ENCODE results near the gene NDUFAF2.
A peak's percentile ranks its signal among the peaks of the same experiment; 100 is the strongest.

DNA sequence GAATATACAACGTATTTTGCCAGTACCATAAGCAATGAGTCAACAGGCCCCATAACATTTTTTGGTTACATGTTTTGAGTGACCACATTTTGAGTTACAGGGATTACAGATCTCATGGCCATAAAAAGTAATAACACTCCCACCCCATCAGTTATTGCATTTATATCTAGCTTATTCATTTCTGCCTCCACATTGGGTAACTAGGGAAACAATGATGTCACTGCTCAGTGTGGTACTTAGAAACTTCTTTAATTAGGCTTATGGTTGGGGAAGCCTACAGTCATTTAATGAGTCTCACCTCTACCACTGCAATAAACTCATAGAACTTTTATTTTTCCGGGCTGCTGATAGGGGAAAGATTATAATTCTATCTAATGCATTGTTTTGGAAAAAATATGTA, 257.2 kb downstream of the NDUFAF2 start:
- TF ChIP-seq, protein P1, sequence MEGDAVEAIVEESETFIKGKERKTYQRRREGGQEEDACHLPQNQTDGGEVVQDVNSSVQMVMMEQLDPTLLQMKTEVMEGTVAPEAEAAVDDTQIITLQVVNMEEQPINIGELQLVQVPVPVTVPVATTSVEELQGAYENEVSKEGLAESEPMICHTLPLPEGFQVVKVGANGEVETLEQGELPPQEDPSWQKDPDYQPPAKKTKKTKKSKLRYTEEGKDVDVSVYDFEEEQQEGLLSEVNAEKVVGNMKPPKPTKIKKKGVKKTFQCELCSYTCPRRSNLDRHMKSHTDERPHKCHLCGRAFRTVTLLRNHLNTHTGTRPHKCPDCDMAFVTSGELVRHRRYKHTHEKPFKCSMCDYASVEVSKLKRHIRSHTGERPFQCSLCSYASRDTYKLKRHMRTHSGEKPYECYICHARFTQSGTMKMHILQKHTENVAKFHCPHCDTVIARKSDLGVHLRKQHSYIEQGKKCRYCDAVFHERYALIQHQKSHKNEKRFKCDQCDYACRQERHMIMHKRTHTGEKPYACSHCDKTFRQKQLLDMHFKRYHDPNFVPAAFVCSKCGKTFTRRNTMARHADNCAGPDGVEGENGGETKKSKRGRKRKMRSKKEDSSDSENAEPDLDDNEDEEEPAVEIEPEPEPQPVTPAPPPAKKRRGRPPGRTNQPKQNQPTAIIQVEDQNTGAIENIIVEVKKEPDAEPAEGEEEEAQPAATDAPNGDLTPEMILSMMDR (IDR thresholded peaks at IDR 0.05 in 2 of 3, conservative IDR thresholded peaks at IDR 0.05 in 1 of 3; ENCODE audit: control insufficient read depth in 2 of 3, extremely low read depth in 1 of 3, insufficient read depth in 1 of 3, low read depth in 3 of 3, low read length in 3 of 3) = no peak
- no peak for TF ChIP-seq TAF1 (IDR thresholded peaks at IDR 0.05; ENCODE audit: borderline replicate concordance, low read depth, low read length)
- TF ChIP-seq JUND (IDR thresholded peaks at IDR 0.05; ENCODE audit: low read depth, low read length) = peak; percentile 62; the same call in 1 of the 2 replicates
- no peak for TF ChIP-seq POLR2A (IDR thresholded peaks at IDR 0.05; ENCODE audit: low read depth, low read length)
- no peak for TF ChIP-seq TARDBP (IDR thresholded peaks at IDR 0.05; ENCODE audit: borderline replicate concordance)
- TF ChIP-seq, protein P2, sequence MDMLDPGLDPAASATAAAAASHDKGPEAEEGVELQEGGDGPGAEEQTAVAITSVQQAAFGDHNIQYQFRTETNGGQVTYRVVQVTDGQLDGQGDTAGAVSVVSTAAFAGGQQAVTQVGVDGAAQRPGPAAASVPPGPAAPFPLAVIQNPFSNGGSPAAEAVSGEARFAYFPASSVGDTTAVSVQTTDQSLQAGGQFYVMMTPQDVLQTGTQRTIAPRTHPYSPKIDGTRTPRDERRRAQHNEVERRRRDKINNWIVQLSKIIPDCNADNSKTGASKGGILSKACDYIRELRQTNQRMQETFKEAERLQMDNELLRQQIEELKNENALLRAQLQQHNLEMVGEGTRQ (IDR thresholded peaks at IDR 0.05; ENCODE audit: borderline replicate concordance, low read depth, low read length) = no peak
- TF ChIP-seq EP300 (IDR thresholded peaks at IDR 0.05; ENCODE audit: borderline replicate concordance in 1 of 2, control insufficient read depth in 1 of 2, low read depth in 2 of 2, low read length in 2 of 2) = peak; percentile 69 to 84; a peak in 3 of 4 replicates
